Stimulated activated CD4-positive, alpha-beta T cell treated with anti-CD3 and anti-CD28 coated beads, Interleukin-4, amount 100 ng/mL, for 1 hour (primary cell): Measurements from ENCODE around the gene SGSM2.

ENCODE experiments used
- DNase-seq: peaks from one replicate; pipeline ENCODE4 v3.0.0-alpha.2; 2020

SGSM2 gene

DNA sequence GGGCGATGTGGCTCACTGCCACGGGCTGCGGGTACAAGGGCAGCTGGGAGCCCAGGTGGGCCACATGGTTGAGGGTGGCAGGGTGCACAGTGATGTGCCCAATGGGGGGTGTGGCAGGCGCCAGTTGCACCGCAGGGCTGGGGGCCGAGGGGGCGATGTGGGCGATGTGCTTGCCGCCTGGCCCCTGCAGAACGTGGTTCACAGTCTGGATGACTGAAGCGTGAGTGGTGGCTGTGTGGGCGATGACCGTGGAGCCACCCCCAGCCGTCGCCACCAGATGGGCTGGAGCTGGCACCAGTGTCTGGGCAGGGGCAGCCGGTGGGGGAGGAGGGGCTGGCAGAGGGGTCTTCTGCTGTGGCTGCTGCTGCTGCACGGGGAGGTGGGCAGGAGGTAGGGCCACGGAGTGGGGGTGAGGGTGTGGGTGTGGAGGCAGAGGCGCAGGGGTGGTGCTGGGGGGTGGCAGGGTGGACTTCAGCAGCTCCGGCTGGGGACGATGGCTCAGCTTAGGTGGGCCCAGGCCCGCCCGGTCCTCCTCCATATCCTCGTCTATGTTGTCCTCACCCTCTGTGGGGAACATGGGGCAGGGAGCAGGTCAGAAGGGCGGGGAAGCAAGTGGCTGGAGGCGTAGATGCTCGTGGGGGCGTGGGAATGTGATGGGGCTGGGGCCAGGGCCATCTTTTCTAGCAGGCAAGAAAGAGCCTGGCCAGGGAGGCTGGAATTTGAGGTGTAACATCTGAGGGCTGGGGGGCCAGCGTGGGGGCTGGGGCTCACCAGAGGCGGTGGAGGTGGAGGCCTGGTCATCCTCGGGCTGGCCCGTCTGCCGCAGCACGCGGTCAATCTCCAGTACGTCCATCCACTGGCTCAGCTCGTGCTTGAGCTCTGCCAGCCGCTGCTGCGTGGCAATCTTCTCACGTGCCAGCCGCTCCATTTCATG, 50.1 kb downstream of the SGSM2 start:
- no peak for DNase-seq

DNA sequence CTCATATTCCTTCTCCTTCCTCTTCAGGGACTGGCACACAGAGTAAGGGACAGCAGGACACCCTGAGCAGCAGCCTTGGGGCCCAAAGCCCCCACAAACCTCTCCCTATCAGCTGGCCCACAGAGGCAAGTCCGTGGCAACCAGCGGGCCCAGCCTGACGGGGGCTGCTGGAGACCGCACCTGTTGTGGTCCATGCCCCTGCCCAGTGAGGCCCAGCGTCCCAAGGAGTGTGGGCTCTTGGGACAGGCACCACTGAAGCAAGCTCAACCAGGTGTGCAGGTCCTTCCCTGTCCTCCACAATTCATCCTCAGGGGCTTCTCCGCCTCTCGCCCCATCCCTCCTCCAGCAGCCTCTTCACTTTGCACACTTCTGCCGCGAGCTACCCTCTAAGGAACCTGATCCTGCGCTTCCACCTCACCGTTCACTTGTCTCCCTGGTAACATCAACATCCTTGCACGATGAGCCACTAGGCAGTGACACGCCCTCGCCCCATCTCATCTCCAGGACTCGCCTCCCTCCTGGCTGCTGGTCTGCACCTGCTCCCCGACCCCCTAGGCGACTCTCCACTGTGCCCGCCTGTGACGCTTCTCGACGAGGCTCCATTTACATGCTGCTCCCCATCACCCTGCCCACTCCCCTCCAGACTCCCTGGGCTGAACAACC, 50.9 kb downstream of the SGSM2 start:
- DNase-seq, result no peak

DNA sequence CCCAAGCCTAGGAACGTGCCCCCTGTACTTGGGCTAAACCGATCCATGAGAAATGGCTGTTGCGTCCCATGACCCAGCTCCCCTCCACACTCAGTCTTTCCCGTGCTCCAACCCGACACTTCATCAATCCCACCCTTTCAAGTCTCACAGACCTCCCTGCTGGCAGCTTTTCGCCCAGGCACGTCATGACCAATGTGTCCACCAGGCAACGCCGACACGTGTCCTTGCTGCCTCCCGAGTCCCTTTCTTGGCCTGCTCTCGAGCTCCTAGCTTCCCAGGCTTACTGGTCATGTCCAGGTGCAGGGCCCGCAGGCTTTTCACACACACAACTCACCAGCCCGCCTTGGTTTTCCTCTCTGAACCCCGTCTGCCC, 51.4 kb downstream of the SGSM2 start:
- DNase-seq, result no peak

DNA sequence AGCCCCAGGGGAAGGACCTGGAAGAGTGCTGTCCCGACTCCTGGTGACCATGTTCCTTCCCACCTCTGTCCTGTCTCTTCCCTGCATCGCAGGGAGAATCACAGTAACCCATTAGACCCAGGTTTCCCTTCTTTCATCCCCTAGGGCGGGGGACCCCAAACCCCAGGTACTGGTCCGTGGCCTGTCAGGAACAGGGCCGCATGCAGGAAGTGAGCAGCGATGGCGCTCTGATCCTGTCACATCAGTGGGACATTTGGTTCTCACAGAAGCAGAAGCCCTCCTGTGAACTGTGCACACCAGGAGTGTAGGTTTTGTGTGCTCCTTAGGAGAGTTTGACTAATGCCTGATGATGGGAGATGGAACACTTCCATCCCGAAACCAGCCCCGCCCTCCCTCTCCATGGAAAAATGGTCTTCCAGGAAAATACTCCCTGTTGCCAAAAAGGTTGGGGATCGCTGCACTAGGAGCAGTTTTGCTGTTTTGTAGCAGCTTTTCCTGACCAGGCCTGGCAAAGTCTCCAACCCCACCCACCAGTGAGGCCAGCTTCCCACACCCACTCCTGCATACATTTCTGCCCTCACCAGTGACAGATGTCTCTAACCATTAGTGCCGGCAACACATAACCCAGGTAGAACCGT, 53.0 kb downstream of the SGSM2 start:
- DNase-seq, result no peak

DNA sequence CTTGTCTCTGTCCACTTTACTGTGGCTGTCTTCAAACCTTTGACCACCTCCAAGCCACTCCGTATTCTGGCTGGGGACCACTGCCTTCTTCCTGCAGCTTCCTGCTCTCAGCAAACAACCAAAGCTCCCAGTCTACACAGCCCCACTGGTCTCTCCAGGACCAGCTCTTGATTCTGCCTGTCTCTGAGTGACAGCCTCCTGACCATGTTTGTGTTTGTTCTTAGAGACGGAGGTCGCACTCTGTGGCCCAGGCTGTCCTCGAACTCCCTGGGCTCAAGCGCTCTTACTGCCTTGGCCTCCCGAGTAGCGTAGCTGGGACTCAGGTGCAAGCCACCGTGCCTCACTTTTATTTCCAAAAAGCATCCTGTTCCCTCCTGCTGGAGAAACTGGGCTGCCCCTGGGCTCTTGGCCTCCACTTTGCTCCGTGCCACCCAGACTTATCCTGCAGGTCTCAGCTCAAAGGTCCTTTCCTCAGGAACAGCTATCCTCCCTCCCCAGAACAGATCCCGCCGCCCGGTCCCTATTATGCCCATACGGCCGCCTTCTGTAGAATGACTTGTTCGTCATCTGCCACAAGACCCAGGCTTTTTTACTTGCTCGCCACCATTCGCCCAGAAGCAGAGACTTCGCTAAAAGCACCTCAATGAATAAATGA, 54.4 kb downstream of the SGSM2 start:
- no peak for DNase-seq

DNA sequence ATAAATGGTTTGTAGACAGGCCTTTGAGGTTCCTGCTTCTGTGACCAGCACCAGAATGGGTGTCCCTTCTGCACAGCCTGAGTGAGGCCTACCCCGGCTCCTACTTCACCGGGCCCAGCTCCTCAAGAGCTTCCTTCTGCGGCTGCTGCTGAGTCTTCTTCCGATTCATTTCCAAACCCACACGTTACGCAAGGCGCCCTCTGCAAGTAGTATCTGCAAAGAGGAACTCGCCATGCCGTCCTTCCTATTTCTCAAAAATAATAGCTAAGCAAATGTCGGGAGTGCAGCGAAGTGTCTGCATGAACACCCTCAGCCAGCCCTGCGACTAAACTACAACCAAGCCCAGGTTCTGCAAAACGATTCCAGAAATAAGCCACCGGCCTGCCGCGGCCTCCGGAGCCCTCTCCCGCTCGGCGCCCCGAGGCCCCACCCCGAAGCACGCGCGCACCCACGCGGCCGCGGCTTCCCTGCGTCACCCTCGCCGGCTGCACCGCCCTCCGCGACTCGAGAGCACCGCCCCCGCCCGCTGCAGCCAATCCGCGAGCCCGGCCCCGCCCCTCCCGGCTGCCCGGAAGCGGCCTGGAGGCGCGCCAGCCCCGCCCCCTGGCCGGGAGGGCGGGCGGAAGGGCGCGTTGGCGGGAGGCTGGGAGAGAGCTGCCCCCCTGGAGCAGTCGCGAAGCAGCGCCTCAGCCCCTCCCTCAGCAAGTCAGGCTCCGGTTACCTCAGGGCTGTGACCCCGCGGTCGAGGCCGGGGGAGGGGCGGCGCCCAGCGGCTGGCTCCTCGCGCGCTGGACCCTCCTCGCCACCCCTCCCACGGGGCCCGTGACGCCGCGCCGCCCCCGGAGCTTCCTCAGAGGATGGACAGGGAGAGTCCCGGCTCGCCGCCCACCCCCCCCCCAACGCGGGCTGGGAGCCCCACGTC, 55.2 kb downstream of the SGSM2 start:
- DNase-seq, result peak; percentile 99

DNA sequence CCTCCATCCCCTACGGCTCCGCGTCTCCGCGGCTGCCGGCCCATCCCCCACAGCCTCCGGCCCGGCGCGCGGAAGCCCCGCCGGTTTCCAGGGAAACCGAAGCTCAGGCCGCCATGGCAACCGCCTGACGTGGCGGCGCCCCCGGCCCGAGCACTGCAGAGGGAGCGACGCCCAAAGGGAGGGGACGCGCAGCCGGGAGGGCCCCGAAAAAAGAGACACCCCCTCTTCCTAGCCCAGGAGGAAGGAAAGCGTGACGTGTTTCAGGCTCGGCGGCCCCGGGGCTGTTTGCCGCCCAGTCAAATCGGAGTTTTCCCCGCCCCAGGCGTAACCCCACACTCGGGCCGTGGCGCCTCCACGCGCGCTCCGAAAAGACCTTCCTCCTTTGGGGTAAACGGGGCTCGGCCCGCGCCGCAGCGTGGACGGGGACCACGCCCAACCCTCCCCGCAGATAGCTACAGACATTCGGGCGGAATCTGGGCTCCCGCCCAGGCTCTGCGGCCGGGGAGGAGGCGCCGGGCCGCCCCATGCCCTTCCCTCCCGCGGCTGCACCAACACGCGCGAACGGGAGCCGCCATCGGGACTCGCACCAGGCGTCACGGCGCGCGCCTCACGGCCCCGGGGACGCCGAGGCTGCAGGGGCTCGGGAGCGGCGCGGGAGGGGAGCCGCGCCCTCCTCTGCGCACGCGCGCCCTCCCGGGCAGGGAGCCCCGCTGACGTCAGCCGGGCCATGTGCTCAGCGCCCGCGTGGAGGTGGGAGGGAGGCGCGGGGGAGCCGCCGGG, 56.1 kb downstream of the SGSM2 start:
- peak; percentile 90 for DNase-seq

DNA sequence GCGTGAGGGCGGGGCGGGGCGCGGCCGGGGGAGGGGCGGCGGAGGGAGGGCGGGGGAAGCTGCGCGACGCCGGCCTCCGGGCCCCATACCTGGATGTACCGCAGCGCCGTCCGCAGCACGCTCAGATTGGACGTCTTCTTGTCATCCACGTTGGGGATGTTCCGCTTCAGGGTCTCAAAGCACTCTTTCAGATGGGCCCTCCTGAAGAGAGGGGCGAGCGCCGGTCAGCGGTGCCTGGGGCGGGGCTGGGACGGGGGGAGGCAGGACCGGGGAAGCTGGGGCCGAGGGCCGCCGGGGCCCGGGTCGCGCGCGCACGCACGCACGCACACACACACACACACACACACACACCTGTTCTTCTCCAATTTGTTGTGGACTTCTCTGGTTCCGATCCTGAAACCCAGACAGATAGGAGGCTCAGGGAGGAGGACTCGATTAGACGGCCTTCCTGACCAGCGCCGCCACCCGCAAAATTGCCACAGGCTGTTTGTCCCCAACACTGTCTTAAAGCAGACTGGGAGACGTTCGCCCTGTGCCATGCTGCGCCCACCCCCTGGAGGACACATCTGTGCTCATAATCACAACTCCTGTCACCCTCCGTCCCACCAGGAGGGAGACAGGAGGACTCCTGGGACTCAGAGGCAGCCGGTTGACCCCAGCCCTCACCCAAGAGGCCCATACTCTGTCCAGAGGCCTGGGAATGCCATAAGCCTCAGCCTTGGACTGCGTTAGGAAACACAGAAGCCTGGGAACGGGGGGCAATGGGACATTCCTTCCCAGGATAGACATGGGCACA, 56.9 kb downstream of the SGSM2 start:
- DNase-seq, result no peak

DNA sequence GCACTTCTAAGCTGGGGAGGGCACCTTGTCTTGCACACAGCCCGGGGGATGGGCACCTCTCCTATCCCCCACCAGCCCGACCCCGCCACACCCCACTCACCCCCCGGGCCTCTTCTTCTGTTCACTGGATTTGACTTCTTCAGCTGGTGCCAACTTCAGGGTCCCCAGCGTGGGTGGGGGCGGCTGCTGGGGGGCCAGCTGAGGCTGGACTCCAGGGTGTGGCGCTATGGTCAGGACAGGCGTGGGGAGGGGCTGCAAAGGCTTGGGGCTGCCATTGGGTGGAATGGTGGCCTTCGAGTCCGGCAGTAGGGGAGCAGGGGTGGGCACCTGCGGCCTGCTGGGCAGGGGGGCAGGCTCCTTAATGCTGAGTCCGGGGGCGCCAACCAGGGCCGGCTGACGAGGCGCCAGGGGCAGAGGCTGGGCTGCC, 57.5 kb downstream of the SGSM2 start:
- no peak for DNase-seq

DNA sequence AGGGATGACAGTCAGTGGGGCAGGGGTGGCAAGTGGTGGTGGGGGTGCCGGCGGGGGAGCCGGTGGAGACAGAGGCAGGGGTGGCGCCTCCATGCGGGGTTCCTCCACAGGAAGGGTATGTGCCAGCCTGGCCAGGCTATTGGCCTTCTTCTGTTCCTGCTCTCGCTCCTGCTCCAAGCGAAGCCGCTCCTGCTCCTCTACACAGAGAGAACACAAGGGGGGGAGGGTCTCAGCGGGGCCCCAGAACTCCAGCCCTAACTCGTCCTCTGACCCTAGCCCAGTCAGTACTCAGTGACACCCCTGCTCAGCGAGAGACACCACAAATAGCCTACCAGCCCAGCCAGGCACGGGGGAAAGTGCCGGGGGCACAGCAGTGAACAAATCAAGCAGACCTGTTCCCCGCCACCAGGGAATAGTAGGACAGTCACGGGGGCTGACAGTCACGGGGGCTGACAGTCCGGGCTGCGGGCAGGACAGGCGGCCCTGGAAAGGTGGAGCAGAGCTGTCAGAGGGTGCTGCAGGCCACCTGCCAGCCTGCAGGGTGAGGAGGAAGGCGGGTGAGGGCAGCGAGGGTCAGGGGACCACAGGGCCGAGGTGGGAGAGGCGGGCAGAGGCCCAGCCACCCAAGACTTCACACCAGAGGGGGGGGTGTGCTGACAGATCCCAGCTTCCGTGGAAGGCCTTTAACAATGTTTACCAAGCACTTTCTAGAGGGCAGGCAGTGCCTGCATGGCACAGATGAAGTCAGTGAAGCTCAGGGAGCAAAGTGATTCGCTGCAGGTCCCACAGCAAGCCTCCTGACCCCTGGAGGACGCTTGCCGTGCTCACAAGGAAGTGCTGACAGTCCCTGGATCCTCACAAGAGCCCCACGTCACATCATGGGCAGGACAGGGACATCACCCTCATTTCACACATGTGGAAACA, 58.2 kb downstream of the SGSM2 start:
- no peak for DNase-seq

DNA sequence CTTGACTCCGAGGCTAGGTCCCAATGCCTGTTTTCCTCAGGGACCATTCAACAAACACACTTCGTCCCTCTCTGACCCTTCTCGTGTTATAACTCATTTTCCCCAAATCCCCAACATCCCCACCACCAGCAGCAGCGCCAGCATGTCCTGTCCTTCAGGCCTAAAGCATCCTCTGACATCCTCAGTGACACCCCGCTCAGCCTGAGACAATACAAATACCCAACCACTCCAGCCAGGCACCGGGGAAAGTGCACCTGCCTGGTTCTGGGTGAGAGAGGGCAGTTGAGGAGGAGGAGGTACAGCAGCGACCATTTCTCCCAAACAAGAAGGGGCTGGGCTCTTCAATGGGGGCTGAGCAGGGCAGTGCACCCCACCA, 58.9 kb downstream of the SGSM2 start:
- DNase-seq, result no peak

DNA sequence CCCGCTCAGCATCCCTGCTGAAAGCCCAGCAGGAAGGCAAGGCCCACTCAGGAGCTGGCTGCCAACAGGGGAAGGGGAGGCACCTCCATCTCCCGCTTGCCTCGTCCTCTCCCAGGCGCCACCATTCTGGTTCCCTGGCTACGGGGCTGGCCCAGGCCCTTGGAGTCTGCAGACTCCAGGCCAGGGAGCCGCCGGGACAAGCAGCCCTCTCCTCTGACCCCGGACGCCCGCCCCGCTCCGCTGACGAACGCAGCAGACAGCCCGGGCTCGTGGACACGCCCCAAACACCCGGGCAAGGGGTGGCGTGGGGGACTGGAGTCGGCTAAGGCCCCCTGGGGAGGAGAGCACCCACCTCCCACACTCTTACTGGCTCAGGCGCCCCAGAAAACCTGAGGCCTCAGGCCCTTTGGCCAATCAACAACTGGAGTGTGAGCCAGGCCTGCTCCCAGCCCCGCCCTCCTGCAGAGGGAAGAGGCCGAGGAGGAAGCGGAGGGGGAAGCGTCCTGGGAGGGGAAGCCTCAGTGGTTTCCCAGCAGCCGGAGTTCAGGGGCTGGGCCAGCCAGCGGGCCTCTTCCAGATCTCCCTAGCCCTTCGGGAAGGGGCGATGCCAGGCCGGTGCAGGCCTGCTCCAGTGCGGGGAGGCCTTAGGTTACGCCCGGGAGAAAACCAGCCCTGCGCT, 59.4 kb downstream of the SGSM2 start:
- peak; percentile 48 for DNase-seq

DNA sequence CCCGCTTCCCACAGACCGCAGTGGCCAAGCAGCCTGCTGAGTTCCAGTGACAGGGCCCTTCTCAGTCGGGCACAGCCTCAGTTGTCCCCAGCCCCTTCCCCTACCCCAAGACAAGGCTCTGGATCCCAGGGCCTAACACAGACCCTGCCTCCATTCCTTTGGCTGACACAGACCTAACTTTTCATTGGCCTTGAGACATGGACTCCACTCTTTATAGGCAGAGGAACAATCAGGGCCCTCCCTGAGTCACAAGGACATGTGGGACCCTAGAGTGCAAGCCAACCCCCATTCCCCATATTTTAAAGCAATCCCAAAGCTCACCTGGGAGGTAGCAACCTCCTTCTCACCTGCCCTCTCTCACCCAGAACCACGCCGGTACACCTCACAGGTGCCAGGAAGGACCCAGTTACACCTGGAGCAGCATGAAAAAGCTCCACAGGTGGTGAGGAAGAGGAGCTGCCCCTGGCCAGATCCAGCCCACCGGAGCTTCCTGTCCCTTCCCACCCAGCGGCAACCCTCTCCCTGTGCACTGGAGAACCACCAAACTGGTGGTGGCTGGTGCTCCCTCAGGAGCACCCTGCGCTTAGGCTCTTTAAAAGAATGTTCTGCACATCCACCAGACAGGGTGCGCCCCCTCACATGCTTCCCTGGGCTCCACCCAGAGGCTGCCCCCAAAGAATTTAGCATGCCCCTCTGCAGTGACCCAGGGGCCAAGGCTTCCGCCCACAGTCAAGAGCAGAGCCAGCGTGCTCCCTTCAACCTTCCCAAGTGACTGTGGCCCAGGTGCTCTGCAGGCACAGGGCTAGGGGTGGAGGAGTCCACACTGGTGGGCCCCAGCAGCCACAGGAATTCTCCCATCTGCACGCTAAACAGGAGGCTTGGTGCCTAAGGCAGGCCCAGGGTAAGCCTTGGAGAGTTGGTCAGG, 60.2 kb downstream of the SGSM2 start:
- no peak for DNase-seq

DNA sequence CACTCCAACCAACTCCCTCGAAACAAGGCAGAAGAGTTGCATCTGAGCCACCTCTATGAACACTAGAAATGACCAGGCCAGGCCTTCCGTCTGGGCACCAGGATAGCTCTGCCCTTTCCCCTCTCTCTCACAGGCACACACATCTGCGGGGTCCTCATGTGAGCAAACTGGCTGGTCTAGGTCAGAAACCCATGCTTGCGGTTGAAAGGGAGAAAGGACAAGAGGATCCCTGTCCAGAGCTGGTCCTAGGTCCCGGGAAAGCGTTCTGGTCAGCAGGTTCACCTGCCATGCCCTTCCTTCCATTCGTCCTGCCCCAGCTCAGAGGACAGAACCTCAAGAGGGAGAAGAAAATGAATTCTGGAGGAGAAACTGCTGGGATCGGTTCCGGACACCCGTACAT, 60.9 kb downstream of the SGSM2 start:
- no peak for DNase-seq

DNA sequence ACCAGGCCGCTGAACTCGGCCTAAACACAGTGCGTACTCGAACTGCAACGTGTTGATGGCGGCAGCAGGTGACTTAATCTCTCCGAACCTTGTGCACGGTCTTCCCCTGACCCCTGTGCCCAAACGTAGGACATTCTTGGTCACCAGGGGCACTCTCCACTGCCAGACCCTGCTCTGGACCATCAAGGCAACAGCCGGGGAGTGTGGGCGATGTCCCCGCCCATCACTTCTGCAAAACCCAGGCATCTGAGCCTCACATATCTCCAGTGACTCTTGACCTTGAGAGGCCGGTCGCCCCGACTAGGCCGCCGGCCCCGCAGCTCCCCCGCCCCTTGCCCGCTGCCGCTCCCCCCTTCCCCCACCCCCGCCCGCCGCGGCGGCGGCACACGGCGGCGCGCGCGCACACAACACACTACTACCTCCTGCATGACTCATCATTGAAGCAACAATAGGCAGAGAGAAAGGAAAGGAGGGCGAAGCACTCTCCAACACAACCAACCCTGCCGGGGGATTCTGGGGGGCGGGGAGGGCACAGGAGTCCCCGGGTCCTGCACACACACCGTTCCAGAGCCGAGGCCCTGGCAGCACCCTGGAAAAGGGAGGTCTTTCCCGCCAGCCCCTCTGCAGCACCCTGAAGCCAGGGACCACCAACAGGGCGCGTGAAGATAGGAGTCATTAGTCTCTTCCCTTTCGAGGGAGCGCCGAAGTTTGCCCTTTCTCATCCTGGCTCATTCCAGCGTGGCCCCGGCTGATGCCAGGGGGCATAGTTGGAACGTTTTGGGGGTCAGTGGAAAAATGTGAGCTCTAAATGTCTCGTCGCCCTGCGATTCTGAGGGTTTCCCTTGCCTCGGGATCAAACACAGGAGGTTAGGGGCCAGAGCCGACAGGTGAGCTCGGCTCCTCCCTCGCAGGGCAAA, 61.6 kb downstream of the SGSM2 start:
- DNase-seq, result peak; percentile 64
